ENCODE results near the gene RABAC1.
"Not testable (repeated sequence)": the region's sequence is repeated elsewhere in the genome, so short reads cannot be mapped to it uniquely, and the experiment has no call there.

Gene RABAC1

DNA sequence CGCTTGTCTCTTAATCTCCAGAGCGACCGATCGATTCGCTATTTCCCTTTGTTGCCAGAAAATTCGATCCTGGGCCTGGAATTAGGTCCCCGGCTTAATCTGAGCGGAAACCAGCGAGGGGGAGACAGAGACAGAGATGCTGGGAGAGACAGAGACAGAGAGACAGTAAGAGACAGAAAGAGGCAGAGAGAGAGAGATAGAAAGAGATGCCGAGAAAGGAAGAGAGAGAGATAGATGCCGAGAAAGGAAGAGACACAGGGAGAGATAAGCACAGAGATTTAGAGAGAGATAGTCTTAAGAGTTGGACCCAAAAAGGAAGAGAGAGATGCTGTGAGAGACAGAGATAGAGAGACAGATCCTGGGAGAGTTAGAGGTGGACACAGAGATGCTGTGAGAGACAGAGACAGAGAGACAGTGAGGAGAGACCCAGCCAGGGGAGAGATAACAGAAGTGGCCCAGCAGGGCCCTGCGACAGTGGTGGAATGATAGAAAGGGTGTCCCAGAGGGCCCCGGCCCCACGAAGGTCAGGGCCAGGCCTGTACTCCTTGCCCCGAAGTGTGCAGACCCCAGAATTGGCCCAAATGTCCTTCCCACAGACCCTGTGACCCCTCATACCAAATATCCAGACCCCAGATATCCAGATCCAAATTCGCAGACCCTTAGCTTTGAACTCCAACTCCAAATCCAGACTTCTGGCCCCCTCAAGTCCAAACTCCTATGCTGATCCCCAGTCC lies 32.2 kb downstream of the RABAC1 start:
- no peak for DNase-seq

- no peak for DNase-seq
Observed at GRCh38 chr19:41926028-41926762, 32.9 kb downstream of the RABAC1 start.

DNA sequence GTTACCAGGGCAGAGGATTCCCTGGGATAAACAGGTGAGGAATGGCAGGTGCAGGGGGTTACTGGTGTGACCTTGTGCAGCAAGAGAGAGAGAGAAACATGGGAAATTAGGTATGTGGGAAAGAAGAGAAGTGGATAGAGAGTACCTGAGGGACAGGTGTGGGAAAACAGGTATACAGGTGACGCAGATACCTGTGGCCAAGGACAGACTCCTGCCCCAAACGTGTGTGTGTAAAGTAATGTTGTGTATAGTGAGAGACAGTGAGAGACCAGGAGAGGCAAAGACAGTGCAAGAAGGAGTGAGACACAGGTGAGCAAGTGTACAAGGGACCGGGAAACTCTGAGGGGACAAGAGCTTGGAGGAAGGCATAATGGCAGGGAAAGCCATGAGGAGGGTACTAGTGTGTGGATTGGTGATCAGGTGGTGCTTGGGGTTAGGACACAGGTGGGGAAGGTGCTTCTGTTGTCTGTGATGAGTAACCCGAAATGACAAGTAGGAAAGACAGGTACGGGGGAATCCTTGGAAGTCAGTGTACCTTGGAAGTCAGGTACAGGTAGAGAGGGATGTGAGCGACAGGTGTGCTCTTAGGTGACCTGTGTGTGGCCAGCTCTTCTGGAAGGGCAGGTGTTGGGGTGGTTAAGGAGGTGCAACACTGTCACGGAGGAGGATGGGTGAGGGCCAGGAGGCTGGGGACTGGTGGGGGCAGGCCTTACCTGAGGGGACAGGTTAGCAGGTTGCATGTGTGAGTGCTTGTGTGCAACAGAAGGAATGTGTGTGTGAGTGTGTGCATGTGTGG lies 33.7 kb downstream of the RABAC1 start:
- no peak for DNase-seq

DNA sequence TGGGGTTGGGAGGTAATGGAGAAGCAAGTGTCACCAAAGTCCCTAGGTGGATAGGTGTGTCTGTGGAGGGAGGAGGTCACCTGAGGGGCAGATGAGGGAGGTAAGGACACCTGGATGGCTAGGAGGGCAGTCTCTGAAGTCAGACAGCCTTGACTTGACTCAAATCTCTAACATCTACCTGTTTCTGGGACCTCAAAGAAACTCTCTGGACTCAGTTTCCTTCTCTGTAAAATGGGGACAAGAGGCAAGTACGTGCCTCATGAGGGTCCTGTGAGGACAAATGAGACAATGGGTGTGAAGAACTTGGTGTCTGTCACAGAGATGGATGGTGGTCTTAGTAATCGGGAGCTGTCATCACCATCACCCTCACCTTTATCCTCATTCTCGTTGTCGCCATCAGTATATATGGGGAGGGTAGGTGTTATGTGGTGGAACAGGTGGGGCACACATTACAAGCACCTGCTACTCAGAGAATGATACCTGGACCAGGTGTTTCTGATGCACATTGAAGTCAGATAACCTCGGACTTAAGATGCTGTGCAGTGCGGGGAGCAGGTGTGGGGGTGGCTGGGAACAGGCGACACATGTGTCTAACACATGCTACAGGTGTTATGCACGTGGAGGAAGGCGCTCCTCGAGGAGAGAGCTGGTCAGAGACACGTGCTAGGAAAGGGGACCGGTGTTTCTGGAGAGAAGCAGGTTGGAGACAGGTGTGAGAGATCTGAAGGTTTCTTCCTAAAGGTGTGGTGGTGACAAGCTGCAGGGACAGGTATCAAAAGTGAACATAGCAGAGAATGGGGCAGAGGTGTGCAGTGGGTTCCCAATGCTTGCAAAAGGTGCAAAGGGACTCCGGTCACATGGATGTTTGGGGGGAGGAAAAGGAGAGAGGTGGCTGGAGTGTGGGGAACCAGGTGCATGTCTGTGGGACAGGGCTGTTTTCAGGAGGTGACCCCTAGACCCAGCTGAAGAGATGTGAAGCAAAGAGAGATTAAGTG lies 34.7 kb downstream of the RABAC1 start:
- no peak for DNase-seq

GRCh38 chr19:41923045-41923788 lies 35.9 kb downstream of the RABAC1 start:
- no peak for DNase-seq

GRCh38 chr19:41922585-41922984 lies 36.5 kb downstream of the RABAC1 start:
- DNase-seq = no peak

GRCh38 chr19:41921577-41922576 lies 37.2 kb downstream of the RABAC1 start:
- no peak for DNase-seq

GRCh38 chr19:41920882-41921576 lies 38.1 kb downstream of the RABAC1 start:
- DNase-seq = no peak

- no peak for DNase-seq
Observed at GRCh38 chr19:41919948-41920712, 39.0 kb downstream of the RABAC1 start.

- DNase-seq = no peak
Observed at GRCh38 chr19:41918653-41919244, 40.4 kb downstream of the RABAC1 start.

DNA sequence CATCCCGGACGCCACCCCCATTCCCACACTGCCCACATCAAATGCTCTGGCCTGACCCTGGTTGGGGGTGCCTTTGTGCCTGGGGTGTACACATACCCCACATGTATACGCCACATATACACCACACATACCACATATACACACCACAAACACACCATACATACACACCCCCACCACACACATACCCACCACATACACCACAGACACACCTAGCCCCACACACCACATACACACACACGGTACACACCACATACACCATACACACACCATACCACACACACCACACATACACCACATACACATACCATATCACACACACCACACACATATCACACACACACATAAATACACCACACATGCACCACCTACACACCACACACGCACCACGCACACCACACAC lies 41.0 kb downstream of the RABAC1 start:
- no peak for DNase-seq

- no peak for DNase-seq
Observed at GRCh38 chr19:41917676-41918075, 41.4 kb downstream of the RABAC1 start.

- DNase-seq = no peak
Observed at GRCh38 chr19:41915776-41916414, 43.2 kb downstream of the RABAC1 start.

GRCh38 chr19:41915021-41915775 lies 43.9 kb downstream of the RABAC1 start:
- no peak for DNase-seq

- not testable (repeated sequence) for DNase-seq
Observed at GRCh38 chr19:41914424-41914834, 44.7 kb downstream of the RABAC1 start.

DNA sequence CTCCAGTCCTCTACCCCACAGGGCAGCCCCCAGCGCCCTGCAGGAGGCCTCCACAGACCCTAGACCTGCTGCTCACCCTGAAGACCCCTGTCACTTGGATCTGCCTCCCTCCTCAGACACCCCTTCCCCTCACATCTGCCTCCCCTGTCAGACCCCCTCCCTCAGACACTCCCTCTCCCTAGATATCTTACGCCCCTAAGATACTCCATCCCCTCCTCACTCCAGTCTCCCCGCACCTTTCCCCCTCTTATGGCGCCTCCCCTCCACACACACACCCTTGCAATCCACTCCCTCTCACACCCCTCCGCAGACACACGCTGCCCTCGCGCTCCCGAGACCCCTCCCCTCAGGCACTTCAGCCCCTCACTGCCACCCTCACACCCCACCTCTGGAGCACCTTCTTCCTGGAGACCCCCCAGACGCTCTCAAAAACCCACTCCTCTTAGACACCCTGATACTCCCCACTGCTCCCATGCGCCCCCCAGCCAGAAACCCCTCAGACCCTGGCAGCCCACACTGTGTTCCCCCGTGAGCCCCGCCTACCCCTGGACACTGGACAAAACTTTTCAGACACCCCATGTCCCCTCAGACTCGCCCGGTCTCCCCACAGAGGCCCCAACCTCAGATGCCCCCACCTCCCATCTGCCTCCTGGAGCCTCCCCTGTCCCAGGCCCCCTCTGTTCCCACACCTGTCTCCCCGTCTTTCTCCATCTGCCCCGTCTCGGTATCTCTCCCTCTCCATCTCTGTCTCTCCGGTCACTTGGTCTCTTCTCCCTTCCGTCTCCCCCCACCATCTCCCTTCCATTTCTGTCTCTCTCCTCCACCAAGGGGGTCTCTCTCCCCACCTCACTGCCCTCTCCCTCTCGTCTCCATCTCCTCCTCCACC lies 45.3 kb downstream of the RABAC1 start:
- no peak for DNase-seq
